Suprapubic skin (tissue), 3 donors: ENCODE results near the gene TMC3.

Experiments used
- POLR2A ChIP-seq, 2 donors: fragments of 450-650 bp; IDR thresholded peaks; one replicate each; pipeline ENCODE4 v1.6.1; 2017; ENCODE audit warnings: antibody characterized with exemption in 2 of 2, mild to moderate bottlenecking in 2 of 2, moderate library complexity in 2 of 2
- TF ChIP-seq, protein P1 (sequence below), 2 donors: fragments of 200-600 bp in 1 of 2; fragments of 450-650 bp in 1 of 2; sonication (generic) in 1 of 2; IDR thresholded peaks; one replicate each; pipeline ENCODE4 v1.5.1; 2016 to 2019; ENCODE audit warnings: antibody characterized with exemption in 2 of 2, mild to moderate bottlenecking in 1 of 2, moderate library complexity in 1 of 2

GRCh38 chr15:81288040-81288439, 86.0 kb downstream of the TMC3 start:
- TF ChIP-seq, protein P1, sequence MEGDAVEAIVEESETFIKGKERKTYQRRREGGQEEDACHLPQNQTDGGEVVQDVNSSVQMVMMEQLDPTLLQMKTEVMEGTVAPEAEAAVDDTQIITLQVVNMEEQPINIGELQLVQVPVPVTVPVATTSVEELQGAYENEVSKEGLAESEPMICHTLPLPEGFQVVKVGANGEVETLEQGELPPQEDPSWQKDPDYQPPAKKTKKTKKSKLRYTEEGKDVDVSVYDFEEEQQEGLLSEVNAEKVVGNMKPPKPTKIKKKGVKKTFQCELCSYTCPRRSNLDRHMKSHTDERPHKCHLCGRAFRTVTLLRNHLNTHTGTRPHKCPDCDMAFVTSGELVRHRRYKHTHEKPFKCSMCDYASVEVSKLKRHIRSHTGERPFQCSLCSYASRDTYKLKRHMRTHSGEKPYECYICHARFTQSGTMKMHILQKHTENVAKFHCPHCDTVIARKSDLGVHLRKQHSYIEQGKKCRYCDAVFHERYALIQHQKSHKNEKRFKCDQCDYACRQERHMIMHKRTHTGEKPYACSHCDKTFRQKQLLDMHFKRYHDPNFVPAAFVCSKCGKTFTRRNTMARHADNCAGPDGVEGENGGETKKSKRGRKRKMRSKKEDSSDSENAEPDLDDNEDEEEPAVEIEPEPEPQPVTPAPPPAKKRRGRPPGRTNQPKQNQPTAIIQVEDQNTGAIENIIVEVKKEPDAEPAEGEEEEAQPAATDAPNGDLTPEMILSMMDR (IDR thresholded peaks at IDR 0.05) = no peak
- no peak for TF ChIP-seq POLR2A (IDR thresholded peaks at IDR 0.05)
